DND-41 (cell line): Measurements from ENCODE around the gene PUS7.

ENCODE experiments used
- CTCF ChIP-seq: IDR thresholded peaks from 2 replicates; pipeline ENCODE4 v1.5.1; 2012; ENCODE audit warnings: borderline replicate concordance, low read length, moderate library complexity, mild to moderate bottlenecking; ENCODE audit not compliant: poor library complexity, severe bottlenecking; ENCODE audit errors: extremely low read depth
- EZH2 ChIP-seq: IDR thresholded peaks from 3 replicates; pipeline ENCODE4 v1.6.1; 2012; ENCODE audit warnings: borderline replicate concordance, low read depth, mild to moderate bottlenecking, moderate library complexity, low read length, inconsistent platforms; ENCODE audit not compliant: severe bottlenecking

- TF ChIP-seq CTCF (no peak), EZH2 (no peak)
Observed at GRCh38 chr7:105512926-105513526, 9.0 kb downstream of the PUS7 start.
